K562 (cell line): ENCODE data around the gene HAS3. TPM values are rescaled to one million over a fixed set of nuclear protein-coding genes. Genes with fewer than 3 reads are reported as not detected.

Experiments used
- ATAC-seq: fragments of 200-7000 bp; cut with Tn5 transposase; 3 replicates; pipeline ENCODE4 v1.9.1; 2020; ENCODE audit warnings: moderate library complexity
- BruUV-seq: library from RNA; stranded (reverse); fragments of 400-500 nt; replicated peaks from 2 replicates; lab custom pipeline; 2021; lab: Mats Ljungman, UMichigan
- CTCF ChIA-PET: fragments of 300-600 bp; formaldehyde crosslinking; extraction: SDS; loops from one replicate; lab custom pipeline; 2021; ENCODE audit warnings: low intra/inter-chr PET ratio; lab: Yijun Ruan, JAX
- POLR2A ChIA-PET: fragments of 300-600, 350-650 bp; sonication (Branson Sonifier 250); formaldehyde crosslinking; extraction: SDS; loops from one replicate; lab custom pipeline; 2021; ENCODE audit warnings: antibody characterized with exemption, inconsistent platforms; lab: Yijun Ruan, JAX
- DNase-seq, 4 experiments: peaks; one replicate each; pipeline versions ENCODE4 v3.0.0 to v3.0.0-alpha.2; 2011 to 2018; ENCODE audit warnings: low spot score in 3 of 4, mixed read lengths in 3 of 4; ENCODE audit errors: extremely low read depth in 1 of 4
- FAIRE-seq: peaks from 2 replicates; lab custom pipeline; 2011; peaks lifted over from hg19 to GRCh38; lab: Jason Lieb, UNC
- H2AFZ ChIP-seq: 2 replicates; pipeline ENCODE4 v1.6.0; 2011; ENCODE audit warnings: low read depth, low read length, control low read depth, inconsistent platforms
- H3K27ac ChIP-seq: fragments of 200-600 bp; 3 replicates; pipeline ENCODE4 v1.8.0; 2011; ENCODE audit warnings: low read depth, mild to moderate bottlenecking, control low read depth, inconsistent platforms, low read length, moderate library complexity, mixed read lengths; ENCODE audit errors: extremely low read depth
- H3K27me3 ChIP-seq, 2 experiments: fragments of 300-600 bp in 1 of 2; 2 replicates in 1 of 2; 3 replicates in 1 of 2; pipeline versions ENCODE4 v1.6.0 to v1.8.0; 2011; ENCODE audit warnings: inconsistent platforms in 2 of 2, low read length in 2 of 2, mild to moderate bottlenecking in 1 of 2, mixed read lengths in 1 of 2, moderate library complexity in 1 of 2; ENCODE audit not compliant: control insufficient read depth in 2 of 2, insufficient read depth in 2 of 2
- H3K36me3 ChIP-seq: fragments of 300-600 bp; 3 replicates; pipeline ENCODE4 v1.8.0; 2011; ENCODE audit warnings: mild to moderate bottlenecking, low read length, inconsistent platforms; ENCODE audit not compliant: control insufficient read depth, insufficient read depth
- H3K4me1 ChIP-seq, 2 experiments: fragments of 200-600 bp in 1 of 2; replicated peaks in 1 of 2; 2 replicates in 1 of 2; 3 replicates in 1 of 2; pipeline versions ENCODE4 v1.5.1 to v1.8.0; 2011; ENCODE audit warnings: inconsistent platforms in 2 of 2, low read length in 2 of 2, mild to moderate bottlenecking in 1 of 2, mixed read lengths in 1 of 2, moderate library complexity in 1 of 2; ENCODE audit not compliant: control insufficient read depth in 2 of 2, insufficient read depth in 2 of 2
- H3K4me2 ChIP-seq: 2 replicates; pipeline ENCODE4 v1.6.1; 2011; ENCODE audit warnings: low read length, control low read depth, inconsistent platforms, mixed read lengths; ENCODE audit not compliant: insufficient read depth
- H3K4me3 ChIP-seq: fragments of 200-600 bp; sonication (generic), shearing (Covaris generic); 2 replicates; pipeline ENCODE4 v1.5.1; 2016; ENCODE audit warnings: control low read depth, inconsistent platforms
- H3K79me2 ChIP-seq: fragments of 200-600 bp; 3 replicates; pipeline ENCODE4 v1.8.0; 2011; ENCODE audit warnings: low read length, inconsistent platforms; ENCODE audit not compliant: control insufficient read depth, insufficient read depth
- H3K9ac ChIP-seq, 2 experiments: 2 replicates each; pipeline versions ENCODE4 v1.6.0 to v1.6.1; 2011; ENCODE audit warnings: low read depth in 2 of 2, low read length in 2 of 2, control low read depth in 1 of 2, inconsistent platforms in 1 of 2, mild to moderate bottlenecking in 1 of 2, mixed read lengths in 1 of 2; ENCODE audit not compliant: insufficient read depth in 1 of 2
- H3K9me1 ChIP-seq: one replicate; pipeline ENCODE4 v1.6.0; 2011; ENCODE audit warnings: inconsistent platforms, mild to moderate bottlenecking, low read length, moderate library complexity; ENCODE audit not compliant: control insufficient read depth, insufficient read depth
- H3K9me3 ChIP-seq: replicated peaks from 2 replicates; pipeline ENCODE4 v1.5.1; 2011; ENCODE audit warnings: low read depth, low read length, inconsistent platforms; ENCODE audit not compliant: control insufficient read depth, insufficient read depth
- H4K20me1 ChIP-seq: replicated peaks from 2 replicates; pipeline ENCODE4 v1.6.1; 2011; ENCODE audit warnings: low read length, inconsistent platforms, mixed read lengths; ENCODE audit not compliant: control insufficient read depth, insufficient read depth
- HDAC1 ChIP-seq, 2 experiments: fragments of 450-650 bp; IDR thresholded peaks; 2 replicates each; pipeline ENCODE4 v1.6.1; 2016 to 2017; ENCODE audit warnings: inconsistent platforms in 1 of 2, mild to moderate bottlenecking in 1 of 2, moderate library complexity in 1 of 2
- MAFF ChIP-seq: IDR thresholded peaks from 2 replicates; pipeline ENCODE4 v1.6.1; 2012; ENCODE audit warnings: low read length, improper control_type of control experiment
- MECOM ChIP-seq: fragments of 250-450 bp; sonication (Bioruptor Pico); IDR thresholded peaks from 2 replicates; pipeline ENCODE4 v1.8.0; 2022; ENCODE audit warnings: inconsistent platforms
- MTF1 ChIP-seq: fragments of 250-450 bp; sonication (Bioruptor Pico); IDR thresholded peaks from 2 replicates; pipeline ENCODE4 v1.9.0; 2021; ENCODE audit warnings: moderate library complexity, mild to moderate bottlenecking, inconsistent platforms, borderline replicate concordance
- NR2F6 ChIP-seq: fragments of 450-650 bp; formaldehyde crosslinking; IDR thresholded peaks from 2 replicates; pipeline ENCODE4 v1.4.0; 2020; ENCODE audit warnings: mild to moderate bottlenecking
- NR4A1 ChIP-seq, 2 experiments: fragments of 250-450 bp in 1 of 2; fragments of 450-650 bp in 1 of 2; sonication (Bioruptor Pico) in 1 of 2; IDR thresholded peaks; 2 replicates each; pipeline versions ENCODE4 v1.4.0 to v1.6.1; 2016 to 2020; ENCODE audit warnings: mild to moderate bottlenecking in 2 of 2, missing compliant biosample characterization in 1 of 2, missing genetic modification characterization in 1 of 2, moderate library complexity in 1 of 2
- RBBP5 ChIP-seq: fragments of 200-600 bp; sonication (generic); IDR thresholded peaks from 2 replicates; pipeline ENCODE4 v1.6.1; 2012; ENCODE audit warnings: borderline replicate concordance, mild to moderate bottlenecking, low read length, control low read depth, inconsistent platforms; ENCODE audit not compliant: insufficient read depth, poor library complexity, severe bottlenecking
- SREBF1 ChIP-seq: fragments of 150-350 bp; IDR thresholded peaks from 2 replicates; pipeline ENCODE4 v1.6.1; 2014; ENCODE audit warnings: antibody characterized with exemption, low read depth, low read length, borderline replicate concordance
- TBL1XR1 ChIP-seq, 2 experiments: IDR thresholded peaks; 2 replicates each; pipeline ENCODE4 v1.6.1; 2012; ENCODE audit warnings: improper control_type of control experiment in 2 of 2, low read length in 2 of 2, mild to moderate bottlenecking in 1 of 2
- ZBTB7A ChIP-seq: IDR thresholded peaks from 2 replicates; pipeline ENCODE4 v1.6.1; 2011; ENCODE audit warnings: low read depth, mild to moderate bottlenecking, low read length, moderate library complexity, borderline replicate concordance; ENCODE audit not compliant: control insufficient read depth
- ZNF174 ChIP-seq: fragments of 250-450 bp; sonication (Bioruptor Pico); IDR thresholded peaks from 2 replicates; pipeline ENCODE4 v1.4.0; 2020; ENCODE audit warnings: mild to moderate bottlenecking
- ZSCAN29 ChIP-seq: fragments of 450-650 bp; IDR thresholded peaks from 2 replicates; pipeline ENCODE4 v1.6.1; 2017
- WGBS: fragments of 100-300 bp; shearing (Covaris generic); methylation state at CpG from one replicate; pipeline ENCODE4 v1.1.6; 2016; ENCODE audit warnings: low coverage, mixed read lengths; ENCODE audit not compliant: insufficient coverage; ENCODE audit errors: missing lambda C conversion rate; 5-methylcytosine and 5-hydroxymethylcytosine counted together
- in situ Hi-C: fragments of 300-500 bp; cut with MboI; formaldehyde crosslinking; loops from 4 replicates; pipeline ENCODE4 v1.15.0; 2018; ENCODE audit warnings: inconsistent platforms, mixed read lengths
- intact Hi-C: fragments of 100-400 bp; cut with micrococcal nuclease; formaldehyde crosslinking; loops from 2 replicates; pipeline ENCODE4 v1.14.2; 2022
- polyA plus RNA-seq, 8 experiments: library from polyadenylated mRNA; depleted of rRNA in 4 of 8; stranded (reverse) in 5 of 8; unstranded in 3 of 8; fragments of >200 nt; fragmentation: Nextera tagmentation in 2 of 8; fragmentation: Illumina TruSeq in 1 of 8; extraction: Ambion mirVana in 2 of 8; extraction: Trizol in 1 of 8; gene quantifications; 2 replicates each; pipeline versions ENCODE4 v1.2.1 to v1.2.3, GENCODE V29; 2011 to 2014; ENCODE audit warnings: inconsistent platforms in 1 of 8, missing spikeins in 1 of 8
- total RNA-seq, 7 experiments: library from RNA; depleted of rRNA in 6 of 7; stranded (reverse); fragments of >200 nt in 6 of 7; fragmentation: Illumina TruSeq in 2 of 7; extraction: Trizol in 2 of 7; gene quantifications; 2 replicates each; pipeline versions ENCODE4 v1.2.1 to v1.2.3, GENCODE V29; 2011 to 2021; ENCODE audit warnings: low replicate concordance in 1 of 7
- TF ChIP-seq, protein P1 (sequence below): fragments of 450-650 bp; formaldehyde crosslinking; IDR thresholded peaks from 2 replicates; pipeline ENCODE4 v1.4.0; 2020; ENCODE audit warnings: mild to moderate bottlenecking, moderate library complexity

Gene HAS3
- total and polyA plus RNA-seq, 9 of the 15 experiments (the other 6 are each of a cell fraction or from before 2014, with no cell fraction given), result 0.04 to 0.33 (median 0.13) TPM; not detected in 1

DNA sequence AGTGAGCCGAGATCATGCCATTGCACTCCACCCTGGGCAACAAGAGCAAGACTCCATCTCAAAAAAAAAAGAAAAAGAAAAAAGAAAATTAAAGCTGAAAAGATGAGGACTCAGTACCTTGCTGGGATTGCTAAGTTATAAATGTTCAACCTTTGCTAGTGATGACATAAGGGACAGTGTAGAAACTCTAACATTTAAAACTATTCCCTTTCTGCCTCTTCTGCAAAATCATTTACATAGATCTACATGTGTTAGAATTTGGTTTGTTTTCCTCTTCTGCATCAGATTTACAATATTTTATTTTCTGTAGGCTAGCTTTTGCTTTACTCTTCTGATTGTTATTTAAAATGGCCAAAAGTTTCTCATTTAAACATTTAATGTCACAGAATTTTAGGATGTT lies 49.5 kb upstream of the HAS3 start:
- CTCF ChIA-PET, result no interaction called here
- no peak for TF ChIP-seq SREBF1
- TF ChIP-seq MECOM, result no peak
- TF ChIP-seq TBL1XR1 (IDR thresholded peaks at IDR 0.05; ENCODE audit: low read length in 2 of 2), result no peak
- TF ChIP-seq RBBP5, result no peak
- TF ChIP-seq HDAC1 (IDR thresholded peaks at IDR 0.05), result no peak
- no peak for TF ChIP-seq MTF1
- TF ChIP-seq NR4A1 (CRISPR knock-in tag; IDR thresholded peaks at IDR 0.05), result no peak
- no peak for TF ChIP-seq NR4A1 (tag; IDR thresholded peaks at IDR 0.05)
- TF ChIP-seq ZSCAN29, result no peak
- no peak for TF ChIP-seq MAFF
- TF ChIP-seq ZNF174 (CRISPR knock-in tag), result no peak
- TF ChIP-seq NR2F6, result no peak
- TF ChIP-seq, protein P1, sequence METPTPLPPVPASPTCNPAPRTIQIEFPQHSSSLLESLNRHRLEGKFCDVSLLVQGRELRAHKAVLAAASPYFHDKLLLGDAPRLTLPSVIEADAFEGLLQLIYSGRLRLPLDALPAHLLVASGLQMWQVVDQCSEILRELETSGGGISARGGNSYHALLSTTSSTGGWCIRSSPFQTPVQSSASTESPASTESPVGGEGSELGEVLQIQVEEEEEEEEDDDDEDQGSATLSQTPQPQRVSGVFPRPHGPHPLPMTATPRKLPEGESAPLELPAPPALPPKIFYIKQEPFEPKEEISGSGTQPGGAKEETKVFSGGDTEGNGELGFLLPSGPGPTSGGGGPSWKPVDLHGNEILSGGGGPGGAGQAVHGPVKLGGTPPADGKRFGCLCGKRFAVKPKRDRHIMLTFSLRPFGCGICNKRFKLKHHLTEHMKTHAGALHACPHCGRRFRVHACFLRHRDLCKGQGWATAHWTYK, result no peak
- no peak for TF ChIP-seq ZBTB7A
- TF ChIP-seq, all 486 proteins: peak for 0
- H3K79me2 ChIP-seq, result no peaks in the 10 kb centered on the region
- H3K4me2 ChIP-seq, result no peak overlapping the region
- H3K27me3 ChIP-seq, result no peaks in the 10 kb centered on the region
- no peak overlapping the region for H3K4me3 ChIP-seq
- in situ Hi-C loops, result no loop called here
- POLR2A ChIA-PET, result interaction anchor here (1.0 to 1.5 kb wide), 2 partner anchors 8 to 9 kb away, joined by 3 to 8 read pairs; no protein-coding TSS in a partner anchor
- DNase-seq (no peak), FAIRE-seq (no peak), ATAC-seq (no peak)
- no peaks in the 10 kb centered on the region for H3K9me3 ChIP-seq
- H3K4me1 ChIP-seq, result no peaks in the 10 kb centered on the region
- BruUV-seq, result no TSS peak
- no peaks in the 10 kb centered on the region for H3K9me1 ChIP-seq
- no peak overlapping the region for H3K9ac ChIP-seq
- WGBS, result no CpG with 5 or more reads among the region's 1 CpG
- intact Hi-C loops, result no loop called here
- no peaks in the 10 kb centered on the region for H3K36me3 ChIP-seq
- no peaks in the 10 kb centered on the region for H4K20me1 ChIP-seq
- H2AFZ ChIP-seq, result no peak overlapping the region
- H3K27ac ChIP-seq, result no peak overlapping the region
